H9 (cell line): Measurements from ENCODE around the gene PITHD1. TPM values are rescaled to one million over a fixed set of nuclear protein-coding genes. Genes with fewer than 3 reads are reported as not detected.

Experiments used
- DNase-seq: peaks from one replicate; pipeline ENCODE4 v3.0.0-alpha.2; 2017
- H2AFZ ChIP-seq: one replicate; pipeline ENCODE4 v1.6.1; 2013; ENCODE audit warnings: mild to moderate bottlenecking, low read length, control low read depth, moderate library complexity
- H2AK5ac ChIP-seq: 2 replicates; pipeline ENCODE4 v1.6.1; 2013; ENCODE audit warnings: low read length, control low read depth, mixed read lengths; ENCODE audit not compliant: insufficient read length
- H2BK120ac ChIP-seq: one replicate; pipeline ENCODE4 v1.6.1; 2013; ENCODE audit warnings: low read depth, mild to moderate bottlenecking, low read length, control low read depth, inconsistent platforms; ENCODE audit not compliant: poor library complexity, severe bottlenecking
- H2BK12ac ChIP-seq: 2 replicates; pipeline ENCODE4 v1.6.1; 2013; ENCODE audit warnings: low read length, control low read depth, mixed read lengths, low read depth; ENCODE audit not compliant: insufficient read length
- H2BK15ac ChIP-seq: 2 replicates; pipeline ENCODE4 v1.6.1; 2013; ENCODE audit warnings: low read depth, low read length, control low read depth
- H2BK20ac ChIP-seq: one replicate; pipeline ENCODE4 v1.6.1; 2013; ENCODE audit warnings: low read depth, mild to moderate bottlenecking, low read length, control low read depth, inconsistent platforms; ENCODE audit not compliant: poor library complexity, severe bottlenecking
- H2BK5ac ChIP-seq: 2 replicates; pipeline ENCODE4 v1.6.1; 2013; ENCODE audit warnings: low read length, control low read depth, mixed read lengths; ENCODE audit not compliant: insufficient read length
- H3K14ac ChIP-seq: 2 replicates; pipeline ENCODE4 v1.6.1; 2013; ENCODE audit warnings: low read length, control low read depth; ENCODE audit not compliant: insufficient read depth
- H3K18ac ChIP-seq: 2 replicates; pipeline ENCODE4 v1.6.1; 2013; ENCODE audit warnings: low read depth, mild to moderate bottlenecking, mixed read lengths, low read length, control low read depth; ENCODE audit not compliant: insufficient read length
- H3K23ac ChIP-seq: 2 replicates; pipeline ENCODE4 v1.6.1; 2013; ENCODE audit warnings: low read length, control low read depth, mixed read lengths, low read depth; ENCODE audit not compliant: insufficient read length
- H3K23me2 ChIP-seq: 2 replicates; pipeline ENCODE4 v1.6.1; 2013; ENCODE audit warnings: low read depth, mild to moderate bottlenecking, mixed read lengths, low read length, control low read depth; ENCODE audit not compliant: insufficient read length, poor library complexity, severe bottlenecking
- H3K27ac ChIP-seq: 2 replicates; pipeline ENCODE4 v1.5.1; 2013; ENCODE audit warnings: low read length, control low read depth, mixed read lengths, low read depth; ENCODE audit not compliant: insufficient read length
- H3K27me3 ChIP-seq: 2 replicates; pipeline ENCODE4 v1.6.1; 2013; ENCODE audit warnings: low read length, control low read depth, inconsistent platforms; ENCODE audit not compliant: insufficient read depth
- H3K4ac ChIP-seq: 2 replicates; pipeline ENCODE4 v1.6.1; 2013; ENCODE audit warnings: low read depth, mild to moderate bottlenecking, control low read depth, inconsistent platforms, low read length, moderate library complexity
- H3K4me1 ChIP-seq: 2 replicates; pipeline ENCODE4 v1.6.1; 2013; ENCODE audit warnings: low read length, control low read depth, inconsistent platforms; ENCODE audit not compliant: insufficient read depth
- H3K4me2 ChIP-seq: 2 replicates; pipeline ENCODE4 v1.6.1; 2013; ENCODE audit warnings: low read length, control low read depth, mixed read lengths; ENCODE audit not compliant: insufficient read length, insufficient read depth
- H3K56ac ChIP-seq: 2 replicates; pipeline ENCODE4 v1.6.1; 2013; ENCODE audit warnings: low read depth, mild to moderate bottlenecking, mixed read lengths, low read length, control low read depth; ENCODE audit not compliant: insufficient read length
- H3K79me1 ChIP-seq: 2 replicates; pipeline ENCODE4 v1.6.1; 2013; ENCODE audit warnings: low read depth, mild to moderate bottlenecking, moderate library complexity, low read length, control low read depth, inconsistent platforms; ENCODE audit not compliant: insufficient read depth, poor library complexity, severe bottlenecking
- H3K79me2 ChIP-seq: 2 replicates; pipeline ENCODE4 v1.6.1; 2013; ENCODE audit warnings: low read length, control low read depth, inconsistent platforms; ENCODE audit not compliant: insufficient read depth
- H3K9ac ChIP-seq: 2 replicates; pipeline ENCODE4 v1.6.1; 2013; ENCODE audit warnings: low read length, control low read depth, mixed read lengths; ENCODE audit not compliant: insufficient read length; ENCODE audit errors: extremely low read depth
- H3K9me3 ChIP-seq: one replicate; pipeline ENCODE4 v1.6.1; 2013; ENCODE audit warnings: low read depth, low read length, inconsistent platforms; ENCODE audit not compliant: control insufficient read depth
- H3T11ph ChIP-seq: one replicate; pipeline ENCODE4 v1.6.1; 2013; ENCODE audit warnings: mild to moderate bottlenecking, low read length, control low read depth, inconsistent platforms
- H4K20me1 ChIP-seq: one replicate; pipeline ENCODE4 v1.6.1; 2013; ENCODE audit not compliant: control insufficient read depth, insufficient read length, insufficient read depth
- H4K5ac ChIP-seq: 2 replicates; pipeline ENCODE4 v1.6.1; 2013; ENCODE audit warnings: low read depth, mild to moderate bottlenecking, mixed read lengths, low read length, control low read depth; ENCODE audit not compliant: insufficient read length
- H4K8ac ChIP-seq: replicated peaks from 2 replicates; pipeline ENCODE4 v1.6.1; 2013; ENCODE audit warnings: low read length, control low read depth, mixed read lengths, low read depth; ENCODE audit not compliant: insufficient read length
- H4K91ac ChIP-seq: 2 replicates; pipeline ENCODE4 v1.6.1; 2013; ENCODE audit warnings: low read depth, mild to moderate bottlenecking, moderate library complexity, mixed read lengths, low read length, control low read depth; ENCODE audit not compliant: insufficient read length
- H3K27ac Mint-ChIP-seq, 3 experiments: 2 replicates in 2 of 3; 3 replicates in 1 of 3; pipeline ENCODE4 v1.8.0; 2020 to 2021; ENCODE audit warnings: mixed read lengths in 3 of 3, mild to moderate bottlenecking in 1 of 3, moderate library complexity in 1 of 3
- H3K27me3 Mint-ChIP-seq: 2 replicates; pipeline ENCODE4 v1.8.0; 2021; ENCODE audit warnings: low read depth, mild to moderate bottlenecking, moderate library complexity, mixed read lengths
- H3K36me3 Mint-ChIP-seq, 3 experiments: 2 replicates in 2 of 3; 3 replicates in 1 of 3; pipeline ENCODE4 v1.8.0; 2020 to 2021; ENCODE audit warnings: low read depth in 3 of 3, mixed read lengths in 3 of 3; ENCODE audit not compliant: insufficient read depth in 1 of 3
- H3K4me1 Mint-ChIP-seq, 2 experiments: 2 replicates each; pipeline ENCODE4 v1.8.0; 2020; ENCODE audit warnings: mixed read lengths in 2 of 2
- H3K4me3 Mint-ChIP-seq, 2 experiments: 2 replicates in 1 of 2; 3 replicates in 1 of 2; pipeline ENCODE4 v1.8.0; 2020 to 2021; ENCODE audit warnings: mild to moderate bottlenecking in 2 of 2, mixed read lengths in 2 of 2, moderate library complexity in 1 of 2
- H3K9me3 Mint-ChIP-seq, 2 experiments: 2 replicates in 1 of 2; 3 replicates in 1 of 2; pipeline ENCODE4 v1.8.0; 2020; ENCODE audit warnings: mild to moderate bottlenecking in 2 of 2, mixed read lengths in 2 of 2, moderate library complexity in 1 of 2
- WGBS: extraction: QIAGEN DNeasy Blood & Tissue Kit; methylation state at CpG from one replicate; pipeline ENCODE4 v1.1.7; 2013; ENCODE audit warnings: missing lambda C conversion rate, low lambda C conversion rate, mixed read lengths; ENCODE audit not compliant: insufficient read length; ENCODE audit errors: extremely low coverage; 5-methylcytosine and 5-hydroxymethylcytosine counted together
- total RNA-seq: library from RNA; stranded (reverse); gene quantifications from 2 replicates; pipeline ENCODE4 v1.2.1, GENCODE V29; 2021
- TF ChIP-seq, protein P1 (sequence below): fragments of 200-600 bp; sonication (generic); conservative IDR thresholded peaks from 3 replicates; pipeline ENCODE4 v1.8.0; 2021; ENCODE audit warnings: antibody characterized with exemption, mild to moderate bottlenecking

The PITHD1 gene
- total RNA-seq, 1 experiment from 2014 or later, result 92.0 TPM

DNA sequence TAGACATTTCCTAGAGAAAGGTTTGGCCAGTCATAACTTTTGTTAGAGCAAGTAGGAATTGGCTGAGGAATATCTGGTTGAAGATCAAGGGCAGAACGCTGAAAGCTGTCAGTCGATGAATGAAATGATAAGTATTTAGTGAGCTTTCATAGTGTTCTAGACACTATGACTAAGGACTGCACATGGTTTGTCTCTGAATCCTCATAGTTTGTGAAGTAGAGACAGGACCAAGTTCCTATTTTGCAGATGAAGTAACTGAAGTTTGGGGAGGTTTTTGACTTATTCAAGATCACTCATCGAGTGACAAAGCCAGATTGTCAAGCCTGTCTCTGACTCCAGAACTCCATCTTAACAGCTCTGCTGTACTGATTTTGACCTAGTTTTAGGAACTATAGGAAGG is 30.2 kb upstream of the PITHD1 start:
- H3K14ac ChIP-seq, result no peak overlapping the region
- peaks cover 21% of the 10 kb centered on the region for H3K79me2 ChIP-seq
- no peak overlapping the region for H3K23ac ChIP-seq
- H2AK5ac ChIP-seq, result no peak overlapping the region
- peaks cover 7 to 8% of the 10 kb centered on the region in 2 experiments for H3K4me1 Mint-ChIP-seq
- no peaks in the 10 kb centered on the region; a peak in 1 of 5 replicates for H3K9me3 Mint-ChIP-seq
- no peaks in the 10 kb centered on the region for H3K9me3 ChIP-seq
- H3K27ac Mint-ChIP-seq, result no peak overlapping the region
- TF ChIP-seq, protein P1, sequence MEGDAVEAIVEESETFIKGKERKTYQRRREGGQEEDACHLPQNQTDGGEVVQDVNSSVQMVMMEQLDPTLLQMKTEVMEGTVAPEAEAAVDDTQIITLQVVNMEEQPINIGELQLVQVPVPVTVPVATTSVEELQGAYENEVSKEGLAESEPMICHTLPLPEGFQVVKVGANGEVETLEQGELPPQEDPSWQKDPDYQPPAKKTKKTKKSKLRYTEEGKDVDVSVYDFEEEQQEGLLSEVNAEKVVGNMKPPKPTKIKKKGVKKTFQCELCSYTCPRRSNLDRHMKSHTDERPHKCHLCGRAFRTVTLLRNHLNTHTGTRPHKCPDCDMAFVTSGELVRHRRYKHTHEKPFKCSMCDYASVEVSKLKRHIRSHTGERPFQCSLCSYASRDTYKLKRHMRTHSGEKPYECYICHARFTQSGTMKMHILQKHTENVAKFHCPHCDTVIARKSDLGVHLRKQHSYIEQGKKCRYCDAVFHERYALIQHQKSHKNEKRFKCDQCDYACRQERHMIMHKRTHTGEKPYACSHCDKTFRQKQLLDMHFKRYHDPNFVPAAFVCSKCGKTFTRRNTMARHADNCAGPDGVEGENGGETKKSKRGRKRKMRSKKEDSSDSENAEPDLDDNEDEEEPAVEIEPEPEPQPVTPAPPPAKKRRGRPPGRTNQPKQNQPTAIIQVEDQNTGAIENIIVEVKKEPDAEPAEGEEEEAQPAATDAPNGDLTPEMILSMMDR, result no peak
- no peaks in the 10 kb centered on the region for H3K4me1 ChIP-seq
- H3K27me3 ChIP-seq, result no peaks in the 10 kb centered on the region
- no peak overlapping the region for H3T11ph ChIP-seq
- no peak overlapping the region for H4K5ac ChIP-seq
- H4K8ac ChIP-seq, result no peak overlapping the region
- H2BK5ac ChIP-seq, result no peak overlapping the region
- no peak overlapping the region for H2BK15ac ChIP-seq
- H2BK120ac ChIP-seq, result no peak overlapping the region
- no peak overlapping the region for H2AFZ ChIP-seq
- H3K36me3 Mint-ChIP-seq, result peaks cover 25 to 50% (median 39%) of the 10 kb centered on the region in 3 experiments; a peak in 6 of 7 replicates
- H3K18ac ChIP-seq, result no peak overlapping the region
- no peaks in the 10 kb centered on the region for H3K79me1 ChIP-seq
- no CpG with 5 or more reads among the region's 3 CpGs for WGBS
- no peak overlapping the region for H3K4ac ChIP-seq
- no peaks in the 10 kb centered on the region for H4K20me1 ChIP-seq
- no peak overlapping the region for H3K27ac ChIP-seq
- H3K9ac ChIP-seq, result no peak overlapping the region
- H3K23me2 ChIP-seq, result peaks cover 10% of the 10 kb centered on the region
- no peaks in the 10 kb centered on the region; the same call in 1 of the 2 replicates for H3K27me3 Mint-ChIP-seq
- no peak overlapping the region for H3K4me3 Mint-ChIP-seq
- no peak overlapping the region for H4K91ac ChIP-seq
- DNase-seq, result no peak
- no peak overlapping the region for H2BK20ac ChIP-seq
- no peak overlapping the region for H3K56ac ChIP-seq
- no peak overlapping the region for H2BK12ac ChIP-seq
- H3K4me2 ChIP-seq, result no peak overlapping the region
